ENCODE data around the gene MAD2L2.

DNA sequence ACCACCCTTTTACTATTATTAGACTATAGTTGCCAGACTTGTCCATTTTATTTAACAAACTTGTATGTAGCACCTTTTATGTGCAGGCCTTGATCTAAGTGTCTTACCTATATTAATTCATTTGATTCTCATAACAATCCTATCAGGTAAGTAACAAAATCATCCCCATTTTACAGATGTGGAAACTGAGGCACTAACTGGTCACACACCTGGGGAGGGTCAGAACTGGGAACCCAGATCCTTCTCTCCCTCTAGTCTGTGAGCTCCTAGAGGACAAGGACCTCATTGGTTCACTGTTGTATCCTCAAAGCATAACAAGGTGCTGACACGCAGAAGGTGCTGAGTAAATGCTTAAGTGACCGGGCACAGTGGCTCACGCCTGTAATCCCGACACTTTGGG lies 41.6 kb downstream of the MAD2L2 start:
- TF ChIP-seq, protein P1, sequence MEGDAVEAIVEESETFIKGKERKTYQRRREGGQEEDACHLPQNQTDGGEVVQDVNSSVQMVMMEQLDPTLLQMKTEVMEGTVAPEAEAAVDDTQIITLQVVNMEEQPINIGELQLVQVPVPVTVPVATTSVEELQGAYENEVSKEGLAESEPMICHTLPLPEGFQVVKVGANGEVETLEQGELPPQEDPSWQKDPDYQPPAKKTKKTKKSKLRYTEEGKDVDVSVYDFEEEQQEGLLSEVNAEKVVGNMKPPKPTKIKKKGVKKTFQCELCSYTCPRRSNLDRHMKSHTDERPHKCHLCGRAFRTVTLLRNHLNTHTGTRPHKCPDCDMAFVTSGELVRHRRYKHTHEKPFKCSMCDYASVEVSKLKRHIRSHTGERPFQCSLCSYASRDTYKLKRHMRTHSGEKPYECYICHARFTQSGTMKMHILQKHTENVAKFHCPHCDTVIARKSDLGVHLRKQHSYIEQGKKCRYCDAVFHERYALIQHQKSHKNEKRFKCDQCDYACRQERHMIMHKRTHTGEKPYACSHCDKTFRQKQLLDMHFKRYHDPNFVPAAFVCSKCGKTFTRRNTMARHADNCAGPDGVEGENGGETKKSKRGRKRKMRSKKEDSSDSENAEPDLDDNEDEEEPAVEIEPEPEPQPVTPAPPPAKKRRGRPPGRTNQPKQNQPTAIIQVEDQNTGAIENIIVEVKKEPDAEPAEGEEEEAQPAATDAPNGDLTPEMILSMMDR (conservative IDR thresholded peaks at IDR 0.05; ENCODE audit: low read length) = no peak
- TF ChIP-seq EZH2phosphoT487 (IDR thresholded peaks at IDR 0.05; ENCODE audit: borderline replicate concordance) = no peak
